Measurements from ENCODE around the gene CD84.
"Not testable (repeated sequence)": the region's sequence is repeated elsewhere in the genome, so short reads cannot be mapped to it uniquely, and the experiment has no call there.

CD84 gene

GRCh38 chr1:160539990-160540858, 39.1 kb downstream of the CD84 start:
- DNase-seq: no peak

GRCh38 chr1:160539684-160539989, 39.7 kb downstream of the CD84 start:
- DNase-seq: no peak

- no peak for DNase-seq
Observed at GRCh38 chr1:160538985-160539651, 40.2 kb downstream of the CD84 start.

- no peak for DNase-seq
Observed at GRCh38 chr1:160537714-160538665, 41.3 kb downstream of the CD84 start.

- DNase-seq: no peak
Observed at GRCh38 chr1:160534823-160535605, 44.3 kb downstream of the CD84 start.

- not testable (repeated sequence) for DNase-seq
Observed at GRCh38 chr1:160532557-160532813, 46.8 kb downstream of the CD84 start.

- DNase-seq: not testable (repeated sequence)
Observed at GRCh38 chr1:160531809-160532556, 47.3 kb downstream of the CD84 start.

GRCh38 chr1:160529401-160529952, 49.8 kb downstream of the CD84 start:
- not testable (repeated sequence) for DNase-seq

GRCh38 chr1:160523789-160524188, 55.5 kb downstream of the CD84 start:
- not testable (repeated sequence) for DNase-seq

GRCh38 chr1:160522622-160523345, 56.5 kb downstream of the CD84 start, which contains the start of gene SLAMF6:
SLAMF6 (minus strand) TSS chr1:160523255; CDS start chr1:160523192, 63 bp downstream.
- no peak for DNase-seq

- DNase-seq: no peak
Observed at GRCh38 chr1:160522136-160522535, 57.2 kb downstream of the CD84 start.

- no peak for DNase-seq
Observed at GRCh38 chr1:160521554-160521953, 57.7 kb downstream of the CD84 start.

GRCh38 chr1:160520999-160521398, 58.3 kb downstream of the CD84 start:
- no peak for DNase-seq

GRCh38 chr1:160520582-160520981, 58.7 kb downstream of the CD84 start:
- DNase-seq: no peak

- DNase-seq: no peak
Observed at GRCh38 chr1:160519642-160520435, 59.5 kb downstream of the CD84 start.

- not testable (repeated sequence) for DNase-seq
Observed at GRCh38 chr1:160517519-160517918, 61.8 kb downstream of the CD84 start.

GRCh38 chr1:160515908-160516307, 63.4 kb downstream of the CD84 start:
- not testable (repeated sequence) for DNase-seq

GRCh38 chr1:160504651-160505050, 74.6 kb downstream of the CD84 start:
- no peak for DNase-seq

GRCh38 chr1:160503087-160503486, 76.2 kb downstream of the CD84 start:
- no peak for DNase-seq

Data from eye (tissue), 1 donor.